ENCODE data around the gene BCAS1.

GRCh38 chr20:54088430-54088829, 18.0 kb upstream of the BCAS1 start:
- TF ChIP-seq CTCF (conservative IDR thresholded peaks at IDR 0.05): no peak
- TF ChIP-seq ZFX (IDR thresholded peaks at IDR 0.05): no peak

Data from C4-2B (cell line).